HG03558 (cell line): ENCODE results near the gene TIAM2.
"Not testable (repeated sequence)": the region's sequence is repeated elsewhere in the genome, so short reads cannot be mapped to it uniquely, and the experiment has no call there.

Source experiments
- ATAC-seq: cut with Tn5 transposase; IDR thresholded peaks from one replicate; pipeline ENCODE4 v1.9.1; 2021; ENCODE audit warnings: moderate number of reproducible peaks; ENCODE audit not compliant: unreplicated experiment; ENCODE audit errors: extremely low read depth

TIAM2 gene

GRCh38 chr6:155268088-155268867, 273.2 kb downstream of the TIAM2 start:
- not testable (repeated sequence) for ATAC-seq

- ATAC-seq = no peak
Measured at GRCh38 chr6:155269765-155270164, 274.6 kb downstream of the TIAM2 start.

GRCh38 chr6:155270561-155271091, 275.5 kb downstream of the TIAM2 start:
- ATAC-seq = no peak

- no peak for ATAC-seq
Measured at GRCh38 chr6:155271145-155271544, 276.0 kb downstream of the TIAM2 start.

- no peak for ATAC-seq
Measured at GRCh38 chr6:155272353-155273232, 277.5 kb downstream of the TIAM2 start.

- ATAC-seq = no peak
Measured at GRCh38 chr6:155273431-155273830, 278.3 kb downstream of the TIAM2 start.

- ATAC-seq = no peak
Measured at GRCh38 chr6:155274106-155274505, 279.0 kb downstream of the TIAM2 start.

GRCh38 chr6:155274533-155274932, 279.4 kb downstream of the TIAM2 start:
- no peak for ATAC-seq

- no peak for ATAC-seq
Measured at GRCh38 chr6:155275808-155276480, 280.8 kb downstream of the TIAM2 start.

GRCh38 chr6:155276638-155277037, 281.5 kb downstream of the TIAM2 start:
- no peak for ATAC-seq

- no peak for ATAC-seq
Measured at GRCh38 chr6:155278319-155279049, 283.4 kb downstream of the TIAM2 start.

- no peak for ATAC-seq
Measured at GRCh38 chr6:155284775-155285174, 289.7 kb downstream of the TIAM2 start.

- ATAC-seq = no peak
Measured at GRCh38 chr6:155287762-155288161, 292.6 kb downstream of the TIAM2 start.

- ATAC-seq = no peak
Measured at GRCh38 chr6:155290491-155290890, 295.4 kb downstream of the TIAM2 start.

- ATAC-seq = no peak
Measured at GRCh38 chr6:155291291-155291690, 296.2 kb downstream of the TIAM2 start.

- no peak for ATAC-seq
Measured at GRCh38 chr6:155292711-155293110, 297.6 kb downstream of the TIAM2 start.

GRCh38 chr6:155297669-155298068, 302.6 kb downstream of the TIAM2 start:
- ATAC-seq = no peak

GRCh38 chr6:155301867-155302266, 306.8 kb downstream of the TIAM2 start:
- no peak for ATAC-seq

GRCh38 chr6:155303361-155303870, 308.3 kb downstream of the TIAM2 start:
- ATAC-seq = no peak

- ATAC-seq = no peak
Measured at GRCh38 chr6:155306958-155307357, 311.8 kb downstream of the TIAM2 start.
